H9 (cell line): ENCODE data around the gene PPP2R5B. TPM values are rescaled to one million over a fixed set of nuclear protein-coding genes. Genes with fewer than 3 reads are reported as not detected.

Experiments used
- DNase-seq: peaks from one replicate; pipeline ENCODE4 v3.0.0-alpha.2; 2017
- H2AFZ ChIP-seq: one replicate; pipeline ENCODE4 v1.6.1; 2013; ENCODE audit warnings: mild to moderate bottlenecking, low read length, control low read depth, moderate library complexity
- H2AK5ac ChIP-seq: 2 replicates; pipeline ENCODE4 v1.6.1; 2013; ENCODE audit warnings: low read length, control low read depth, mixed read lengths; ENCODE audit not compliant: insufficient read length
- H2BK120ac ChIP-seq: one replicate; pipeline ENCODE4 v1.6.1; 2013; ENCODE audit warnings: low read depth, mild to moderate bottlenecking, low read length, control low read depth, inconsistent platforms; ENCODE audit not compliant: poor library complexity, severe bottlenecking
- H2BK12ac ChIP-seq: 2 replicates; pipeline ENCODE4 v1.6.1; 2013; ENCODE audit warnings: low read length, control low read depth, mixed read lengths, low read depth; ENCODE audit not compliant: insufficient read length
- H2BK15ac ChIP-seq: 2 replicates; pipeline ENCODE4 v1.6.1; 2013; ENCODE audit warnings: low read depth, low read length, control low read depth
- H2BK20ac ChIP-seq: one replicate; pipeline ENCODE4 v1.6.1; 2013; ENCODE audit warnings: low read depth, mild to moderate bottlenecking, low read length, control low read depth, inconsistent platforms; ENCODE audit not compliant: poor library complexity, severe bottlenecking
- H2BK5ac ChIP-seq: 2 replicates; pipeline ENCODE4 v1.6.1; 2013; ENCODE audit warnings: low read length, control low read depth, mixed read lengths; ENCODE audit not compliant: insufficient read length
- H3K14ac ChIP-seq: 2 replicates; pipeline ENCODE4 v1.6.1; 2013; ENCODE audit warnings: low read length, control low read depth; ENCODE audit not compliant: insufficient read depth
- H3K18ac ChIP-seq: 2 replicates; pipeline ENCODE4 v1.6.1; 2013; ENCODE audit warnings: low read depth, mild to moderate bottlenecking, mixed read lengths, low read length, control low read depth; ENCODE audit not compliant: insufficient read length
- H3K23ac ChIP-seq: 2 replicates; pipeline ENCODE4 v1.6.1; 2013; ENCODE audit warnings: low read length, control low read depth, mixed read lengths, low read depth; ENCODE audit not compliant: insufficient read length
- H3K23me2 ChIP-seq: 2 replicates; pipeline ENCODE4 v1.6.1; 2013; ENCODE audit warnings: low read depth, mild to moderate bottlenecking, mixed read lengths, low read length, control low read depth; ENCODE audit not compliant: insufficient read length, poor library complexity, severe bottlenecking
- H3K27ac ChIP-seq: 2 replicates; pipeline ENCODE4 v1.5.1; 2013; ENCODE audit warnings: low read length, control low read depth, mixed read lengths, low read depth; ENCODE audit not compliant: insufficient read length
- H3K27me3 ChIP-seq: 2 replicates; pipeline ENCODE4 v1.6.1; 2013; ENCODE audit warnings: low read length, control low read depth, inconsistent platforms; ENCODE audit not compliant: insufficient read depth
- H3K4ac ChIP-seq: 2 replicates; pipeline ENCODE4 v1.6.1; 2013; ENCODE audit warnings: low read depth, mild to moderate bottlenecking, control low read depth, inconsistent platforms, low read length, moderate library complexity
- H3K4me1 ChIP-seq: 2 replicates; pipeline ENCODE4 v1.6.1; 2013; ENCODE audit warnings: low read length, control low read depth, inconsistent platforms; ENCODE audit not compliant: insufficient read depth
- H3K4me2 ChIP-seq: 2 replicates; pipeline ENCODE4 v1.6.1; 2013; ENCODE audit warnings: low read length, control low read depth, mixed read lengths; ENCODE audit not compliant: insufficient read length, insufficient read depth
- H3K56ac ChIP-seq: 2 replicates; pipeline ENCODE4 v1.6.1; 2013; ENCODE audit warnings: low read depth, mild to moderate bottlenecking, mixed read lengths, low read length, control low read depth; ENCODE audit not compliant: insufficient read length
- H3K79me1 ChIP-seq: 2 replicates; pipeline ENCODE4 v1.6.1; 2013; ENCODE audit warnings: low read depth, mild to moderate bottlenecking, moderate library complexity, low read length, control low read depth, inconsistent platforms; ENCODE audit not compliant: insufficient read depth, poor library complexity, severe bottlenecking
- H3K79me2 ChIP-seq: 2 replicates; pipeline ENCODE4 v1.6.1; 2013; ENCODE audit warnings: low read length, control low read depth, inconsistent platforms; ENCODE audit not compliant: insufficient read depth
- H3K9ac ChIP-seq: 2 replicates; pipeline ENCODE4 v1.6.1; 2013; ENCODE audit warnings: low read length, control low read depth, mixed read lengths; ENCODE audit not compliant: insufficient read length; ENCODE audit errors: extremely low read depth
- H3K9me3 ChIP-seq: one replicate; pipeline ENCODE4 v1.6.1; 2013; ENCODE audit warnings: low read depth, low read length, inconsistent platforms; ENCODE audit not compliant: control insufficient read depth
- H3T11ph ChIP-seq: one replicate; pipeline ENCODE4 v1.6.1; 2013; ENCODE audit warnings: mild to moderate bottlenecking, low read length, control low read depth, inconsistent platforms
- H4K20me1 ChIP-seq: one replicate; pipeline ENCODE4 v1.6.1; 2013; ENCODE audit not compliant: control insufficient read depth, insufficient read length, insufficient read depth
- H4K5ac ChIP-seq: 2 replicates; pipeline ENCODE4 v1.6.1; 2013; ENCODE audit warnings: low read depth, mild to moderate bottlenecking, mixed read lengths, low read length, control low read depth; ENCODE audit not compliant: insufficient read length
- H4K8ac ChIP-seq: replicated peaks from 2 replicates; pipeline ENCODE4 v1.6.1; 2013; ENCODE audit warnings: low read length, control low read depth, mixed read lengths, low read depth; ENCODE audit not compliant: insufficient read length
- H4K91ac ChIP-seq: 2 replicates; pipeline ENCODE4 v1.6.1; 2013; ENCODE audit warnings: low read depth, mild to moderate bottlenecking, moderate library complexity, mixed read lengths, low read length, control low read depth; ENCODE audit not compliant: insufficient read length
- H3K27ac Mint-ChIP-seq, 3 experiments: 2 replicates in 2 of 3; 3 replicates in 1 of 3; pipeline ENCODE4 v1.8.0; 2020 to 2021; ENCODE audit warnings: mixed read lengths in 3 of 3, mild to moderate bottlenecking in 1 of 3, moderate library complexity in 1 of 3
- H3K27me3 Mint-ChIP-seq: 2 replicates; pipeline ENCODE4 v1.8.0; 2021; ENCODE audit warnings: low read depth, mild to moderate bottlenecking, moderate library complexity, mixed read lengths
- H3K36me3 Mint-ChIP-seq, 3 experiments: 2 replicates in 2 of 3; 3 replicates in 1 of 3; pipeline ENCODE4 v1.8.0; 2020 to 2021; ENCODE audit warnings: low read depth in 3 of 3, mixed read lengths in 3 of 3; ENCODE audit not compliant: insufficient read depth in 1 of 3
- H3K4me1 Mint-ChIP-seq, 2 experiments: 2 replicates each; pipeline ENCODE4 v1.8.0; 2020; ENCODE audit warnings: mixed read lengths in 2 of 2
- H3K4me3 Mint-ChIP-seq, 2 experiments: 2 replicates in 1 of 2; 3 replicates in 1 of 2; pipeline ENCODE4 v1.8.0; 2020 to 2021; ENCODE audit warnings: mild to moderate bottlenecking in 2 of 2, mixed read lengths in 2 of 2, moderate library complexity in 1 of 2
- H3K9me3 Mint-ChIP-seq, 2 experiments: 2 replicates in 1 of 2; 3 replicates in 1 of 2; pipeline ENCODE4 v1.8.0; 2020; ENCODE audit warnings: mild to moderate bottlenecking in 2 of 2, mixed read lengths in 2 of 2, moderate library complexity in 1 of 2
- whole genome bisulfite sequencing: extraction: QIAGEN DNeasy Blood & Tissue Kit; methylation state at CpG from one replicate; pipeline ENCODE4 v1.1.7; 2013; ENCODE audit warnings: missing lambda C conversion rate, low lambda C conversion rate, mixed read lengths; ENCODE audit not compliant: insufficient read length; ENCODE audit errors: extremely low coverage; 5-methylcytosine and 5-hydroxymethylcytosine counted together
- total RNA-seq: library from RNA; stranded (reverse); gene quantifications from 2 replicates; pipeline ENCODE4 v1.2.1, GENCODE V29; 2021
- TF ChIP-seq, protein P1 (sequence below): fragments of 200-600 bp; sonication (generic); conservative IDR thresholded peaks from 3 replicates; pipeline ENCODE4 v1.8.0; 2021; ENCODE audit warnings: antibody characterized with exemption, mild to moderate bottlenecking

Gene PPP2R5B
- total RNA-seq, 1 experiment from 2014 or later: 6.3 TPM

DNA sequence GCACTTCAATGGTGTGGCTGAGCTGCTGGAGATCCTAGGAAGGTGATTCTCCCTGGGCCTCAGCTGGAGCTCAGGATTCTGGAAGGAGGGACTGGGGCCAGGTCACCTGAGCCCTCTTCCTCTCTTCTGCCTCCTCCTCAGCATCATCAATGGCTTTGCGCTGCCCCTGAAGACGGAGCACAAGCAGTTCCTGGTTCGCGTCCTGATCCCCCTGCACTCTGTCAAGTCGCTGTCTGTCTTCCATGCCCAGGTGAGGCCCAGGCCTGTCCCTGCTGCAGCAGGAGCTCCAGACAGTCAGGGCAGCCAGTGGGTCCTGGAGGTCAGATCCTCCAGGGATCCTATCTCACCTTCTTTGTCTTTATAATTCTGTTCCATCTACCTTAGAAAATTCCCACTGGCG, 5.9 kb downstream of the PPP2R5B start:
- no peak overlapping the region for H2BK20ac ChIP-seq
- Mint-ChIP-seq H3K36me3 (peaks cover 0 to 4% (median 0%) of the 10 kb centered on the region in 3 experiments; a peak in 2 of 7 replicates), H3K9me3 (no peaks in the 10 kb centered on the region), H3K27me3 (peaks cover 2% of the 10 kb centered on the region), H3K4me3 (no peak overlapping the region), H3K27ac (no peak overlapping the region), H3K4me1 (peaks cover 7 to 25% of the 10 kb centered on the region in 2 experiments)
- H3K4me1 ChIP-seq: peaks cover 1% of the 10 kb centered on the region; the same call in 1 of the 2 replicates
- H3T11ph ChIP-seq: no peak overlapping the region
- no peak overlapping the region for H3K56ac ChIP-seq
- no peak overlapping the region for H2BK120ac ChIP-seq
- H4K8ac ChIP-seq: no peak overlapping the region
- H3K9me3 ChIP-seq: no peaks in the 10 kb centered on the region
- DNase-seq: no peak
- H2AK5ac ChIP-seq: no peak overlapping the region
- no peaks in the 10 kb centered on the region for H4K20me1 ChIP-seq
- H3K14ac ChIP-seq: no peak overlapping the region
- no peak overlapping the region for H3K18ac ChIP-seq
- H4K91ac ChIP-seq: no peak overlapping the region
- no peak overlapping the region for H3K9ac ChIP-seq
- no peak overlapping the region for H3K4ac ChIP-seq
- no peaks in the 10 kb centered on the region for H3K79me2 ChIP-seq
- no peak overlapping the region for H3K27ac ChIP-seq
- H4K5ac ChIP-seq: no peak overlapping the region
- H3K79me1 ChIP-seq: no peaks in the 10 kb centered on the region
- TF ChIP-seq, protein P1, sequence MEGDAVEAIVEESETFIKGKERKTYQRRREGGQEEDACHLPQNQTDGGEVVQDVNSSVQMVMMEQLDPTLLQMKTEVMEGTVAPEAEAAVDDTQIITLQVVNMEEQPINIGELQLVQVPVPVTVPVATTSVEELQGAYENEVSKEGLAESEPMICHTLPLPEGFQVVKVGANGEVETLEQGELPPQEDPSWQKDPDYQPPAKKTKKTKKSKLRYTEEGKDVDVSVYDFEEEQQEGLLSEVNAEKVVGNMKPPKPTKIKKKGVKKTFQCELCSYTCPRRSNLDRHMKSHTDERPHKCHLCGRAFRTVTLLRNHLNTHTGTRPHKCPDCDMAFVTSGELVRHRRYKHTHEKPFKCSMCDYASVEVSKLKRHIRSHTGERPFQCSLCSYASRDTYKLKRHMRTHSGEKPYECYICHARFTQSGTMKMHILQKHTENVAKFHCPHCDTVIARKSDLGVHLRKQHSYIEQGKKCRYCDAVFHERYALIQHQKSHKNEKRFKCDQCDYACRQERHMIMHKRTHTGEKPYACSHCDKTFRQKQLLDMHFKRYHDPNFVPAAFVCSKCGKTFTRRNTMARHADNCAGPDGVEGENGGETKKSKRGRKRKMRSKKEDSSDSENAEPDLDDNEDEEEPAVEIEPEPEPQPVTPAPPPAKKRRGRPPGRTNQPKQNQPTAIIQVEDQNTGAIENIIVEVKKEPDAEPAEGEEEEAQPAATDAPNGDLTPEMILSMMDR: no peak
- no peak overlapping the region for H3K23ac ChIP-seq
- no peak overlapping the region for H3K4me2 ChIP-seq
- H2BK12ac ChIP-seq: no peak overlapping the region
- H2BK15ac ChIP-seq: no peak overlapping the region
- H2BK5ac ChIP-seq: no peak overlapping the region
- H3K23me2 ChIP-seq: no peaks in the 10 kb centered on the region
- no CpG with 5 or more reads among the region's 6 CpGs for WGBS
- no peaks in the 10 kb centered on the region for H3K27me3 ChIP-seq
- H2AFZ ChIP-seq: no peak overlapping the region
